ENCODE results near the gene GAPVD1.

- TF ChIP-seq CTCF (conservative IDR thresholded peaks at IDR 0.05) (no peak), EZH2 (IDR thresholded peaks at IDR 0.05; ENCODE audit: low read depth) (no peak)
Measured at GRCh38 chr9:125377584-125378250, 116.1 kb downstream of the GAPVD1 start.
